Fibroblast of lung (primary cell): Measurements from ENCODE around the gene YTHDC2.

ENCODE experiments used
- EZH2 ChIP-seq: IDR thresholded peaks from 2 replicates; pipeline ENCODE4 v1.5.1; 2012; ENCODE audit warnings: low read length, control low read depth, mild to moderate bottlenecking; ENCODE audit errors: missing control alignments
- TF ChIP-seq, protein P1 (sequence below), 2 donors: IDR thresholded peaks in 1 of 2; conservative IDR thresholded peaks in 1 of 2; 1 replicate in 1 of 2; 2 replicates in 1 of 2; pipeline ENCODE4 v1.5.1; 2011 to 2012; ENCODE audit warnings: low read length in 2 of 2, control low read depth in 1 of 2, inconsistent platforms in 1 of 2, low read depth in 1 of 2, mild to moderate bottlenecking in 1 of 2

GRCh38 chr5:113488645-113489184, 24.8 kb upstream of the YTHDC2 start:
- TF ChIP-seq, protein P1, sequence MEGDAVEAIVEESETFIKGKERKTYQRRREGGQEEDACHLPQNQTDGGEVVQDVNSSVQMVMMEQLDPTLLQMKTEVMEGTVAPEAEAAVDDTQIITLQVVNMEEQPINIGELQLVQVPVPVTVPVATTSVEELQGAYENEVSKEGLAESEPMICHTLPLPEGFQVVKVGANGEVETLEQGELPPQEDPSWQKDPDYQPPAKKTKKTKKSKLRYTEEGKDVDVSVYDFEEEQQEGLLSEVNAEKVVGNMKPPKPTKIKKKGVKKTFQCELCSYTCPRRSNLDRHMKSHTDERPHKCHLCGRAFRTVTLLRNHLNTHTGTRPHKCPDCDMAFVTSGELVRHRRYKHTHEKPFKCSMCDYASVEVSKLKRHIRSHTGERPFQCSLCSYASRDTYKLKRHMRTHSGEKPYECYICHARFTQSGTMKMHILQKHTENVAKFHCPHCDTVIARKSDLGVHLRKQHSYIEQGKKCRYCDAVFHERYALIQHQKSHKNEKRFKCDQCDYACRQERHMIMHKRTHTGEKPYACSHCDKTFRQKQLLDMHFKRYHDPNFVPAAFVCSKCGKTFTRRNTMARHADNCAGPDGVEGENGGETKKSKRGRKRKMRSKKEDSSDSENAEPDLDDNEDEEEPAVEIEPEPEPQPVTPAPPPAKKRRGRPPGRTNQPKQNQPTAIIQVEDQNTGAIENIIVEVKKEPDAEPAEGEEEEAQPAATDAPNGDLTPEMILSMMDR (conservative IDR thresholded peaks at IDR 0.05 in 1 of 2, IDR thresholded peaks at IDR 0.05 in 1 of 2; ENCODE audit: low read depth in 1 of 2, low read length in 2 of 2): no peak
- TF ChIP-seq EZH2: no peak
